Measurements from ENCODE around the gene TPCN2.

DNA sequence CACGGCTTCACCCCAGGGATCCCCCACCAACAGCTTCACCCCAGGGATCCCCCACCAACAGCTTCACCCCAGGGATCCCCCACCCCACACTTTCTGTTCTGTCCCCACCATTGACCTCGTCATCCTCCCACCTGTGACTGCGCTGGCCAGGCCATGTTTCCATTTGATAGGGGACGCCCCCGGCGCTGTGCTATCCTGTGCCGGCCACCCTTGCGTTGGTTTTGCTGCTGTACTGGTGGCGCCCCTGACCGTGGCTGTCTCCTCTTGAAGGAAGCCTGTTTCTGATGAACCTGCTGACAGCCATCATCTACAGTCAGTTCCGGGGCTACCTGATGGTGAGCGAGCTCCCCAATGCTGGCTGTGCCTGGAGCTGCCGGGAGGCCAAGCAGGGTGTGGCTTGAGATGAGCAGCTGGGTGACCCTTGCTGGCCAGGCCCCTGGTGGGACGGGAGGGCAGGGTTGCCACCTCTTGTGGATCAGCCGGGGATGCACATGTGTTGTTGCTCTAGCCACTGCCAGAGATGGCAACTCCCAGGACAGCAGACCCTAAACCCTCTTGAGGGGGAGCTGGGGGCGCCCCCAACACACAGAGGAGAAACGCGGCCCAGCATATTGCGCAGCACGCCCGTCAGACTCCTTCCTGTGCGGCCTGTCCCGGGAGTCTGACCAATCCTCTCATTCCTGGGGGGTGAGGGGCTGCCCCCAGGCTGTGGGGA lies 22.5 kb downstream of the TPCN2 start:
- TF ChIP-seq, protein P1, sequence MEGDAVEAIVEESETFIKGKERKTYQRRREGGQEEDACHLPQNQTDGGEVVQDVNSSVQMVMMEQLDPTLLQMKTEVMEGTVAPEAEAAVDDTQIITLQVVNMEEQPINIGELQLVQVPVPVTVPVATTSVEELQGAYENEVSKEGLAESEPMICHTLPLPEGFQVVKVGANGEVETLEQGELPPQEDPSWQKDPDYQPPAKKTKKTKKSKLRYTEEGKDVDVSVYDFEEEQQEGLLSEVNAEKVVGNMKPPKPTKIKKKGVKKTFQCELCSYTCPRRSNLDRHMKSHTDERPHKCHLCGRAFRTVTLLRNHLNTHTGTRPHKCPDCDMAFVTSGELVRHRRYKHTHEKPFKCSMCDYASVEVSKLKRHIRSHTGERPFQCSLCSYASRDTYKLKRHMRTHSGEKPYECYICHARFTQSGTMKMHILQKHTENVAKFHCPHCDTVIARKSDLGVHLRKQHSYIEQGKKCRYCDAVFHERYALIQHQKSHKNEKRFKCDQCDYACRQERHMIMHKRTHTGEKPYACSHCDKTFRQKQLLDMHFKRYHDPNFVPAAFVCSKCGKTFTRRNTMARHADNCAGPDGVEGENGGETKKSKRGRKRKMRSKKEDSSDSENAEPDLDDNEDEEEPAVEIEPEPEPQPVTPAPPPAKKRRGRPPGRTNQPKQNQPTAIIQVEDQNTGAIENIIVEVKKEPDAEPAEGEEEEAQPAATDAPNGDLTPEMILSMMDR (IDR thresholded peaks at IDR 0.05): no peak
- TF ChIP-seq POLR2A (IDR thresholded peaks at IDR 0.05): no peak
